Measurements from ENCODE around the gene RNF123.
"Not testable (repeated sequence)": the region's sequence is repeated elsewhere in the genome, so short reads cannot be mapped to it uniquely, and the experiment has no call there.

The RNF123 gene

DNA sequence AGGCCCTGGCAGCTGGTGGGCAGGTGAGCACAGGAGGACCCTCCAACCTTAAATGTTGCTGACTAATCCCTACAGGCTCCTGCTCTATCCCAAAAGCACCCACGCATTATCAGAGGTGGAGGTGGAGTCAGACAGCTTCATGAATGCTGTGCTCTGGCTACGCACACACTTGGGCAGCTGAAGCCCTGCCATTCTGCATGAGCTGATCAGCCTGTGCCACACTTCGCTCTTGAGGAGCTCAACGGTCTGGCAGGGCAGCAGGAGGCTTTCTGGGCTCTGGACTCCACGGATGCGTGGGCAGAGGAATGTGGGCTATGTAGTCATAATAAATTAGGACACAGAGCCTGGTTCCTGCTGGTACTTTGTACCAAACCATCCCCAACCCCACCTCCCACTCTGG is 6.2 kb upstream of the RNF123 start:
- no peak for DNase-seq

GRCh38 chr3:49684453-49684852 is 4.9 kb upstream of the RNF123 start:
- DNase-seq: not testable (repeated sequence)

DNA sequence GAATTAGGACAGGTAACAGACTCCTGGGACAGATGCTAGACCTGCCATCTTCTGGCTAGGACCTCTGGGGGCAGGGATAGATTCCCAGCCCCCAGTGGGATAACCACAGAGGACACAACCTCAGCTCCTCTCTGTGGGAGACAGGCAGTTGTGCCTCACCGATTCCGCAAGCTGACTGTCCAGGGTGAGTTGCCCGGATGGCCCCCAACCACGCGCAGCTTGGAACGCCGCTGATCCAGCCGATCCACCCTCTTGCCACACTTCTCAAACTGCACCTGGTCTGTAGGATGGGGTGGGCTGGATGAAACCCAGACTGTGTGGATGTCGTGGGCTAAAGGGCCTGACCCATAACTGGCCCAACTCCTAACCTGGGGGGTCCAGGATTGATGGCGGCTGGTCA is 4.3 kb upstream of the RNF123 start:
- not testable (repeated sequence) for DNase-seq

GRCh38 chr3:49685846-49686245 is 3.5 kb upstream of the RNF123 start:
- DNase-seq: not testable (repeated sequence)

DNA sequence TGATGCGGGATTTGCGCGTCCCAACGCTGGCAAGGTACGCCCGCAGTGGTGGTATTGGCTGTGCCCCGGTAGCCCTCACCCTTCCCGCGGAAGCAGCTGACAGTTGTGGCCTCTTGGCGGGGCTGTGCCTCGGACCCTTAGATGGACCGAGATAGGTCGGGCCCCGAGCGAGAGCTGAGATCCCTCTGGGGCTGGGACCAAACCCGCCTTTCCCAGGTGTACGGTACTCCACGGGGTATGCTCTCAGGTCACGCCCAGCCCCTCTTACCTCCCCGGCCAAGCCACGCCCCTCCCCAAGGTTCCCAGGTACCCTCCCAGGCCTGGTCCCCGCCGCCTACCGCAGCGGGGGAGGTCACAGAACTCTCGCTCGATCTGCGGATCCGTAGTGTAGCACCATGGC is 3.0 kb upstream of the RNF123 start:
- peak; percentile 50 to 61 for DNase-seq

DNA sequence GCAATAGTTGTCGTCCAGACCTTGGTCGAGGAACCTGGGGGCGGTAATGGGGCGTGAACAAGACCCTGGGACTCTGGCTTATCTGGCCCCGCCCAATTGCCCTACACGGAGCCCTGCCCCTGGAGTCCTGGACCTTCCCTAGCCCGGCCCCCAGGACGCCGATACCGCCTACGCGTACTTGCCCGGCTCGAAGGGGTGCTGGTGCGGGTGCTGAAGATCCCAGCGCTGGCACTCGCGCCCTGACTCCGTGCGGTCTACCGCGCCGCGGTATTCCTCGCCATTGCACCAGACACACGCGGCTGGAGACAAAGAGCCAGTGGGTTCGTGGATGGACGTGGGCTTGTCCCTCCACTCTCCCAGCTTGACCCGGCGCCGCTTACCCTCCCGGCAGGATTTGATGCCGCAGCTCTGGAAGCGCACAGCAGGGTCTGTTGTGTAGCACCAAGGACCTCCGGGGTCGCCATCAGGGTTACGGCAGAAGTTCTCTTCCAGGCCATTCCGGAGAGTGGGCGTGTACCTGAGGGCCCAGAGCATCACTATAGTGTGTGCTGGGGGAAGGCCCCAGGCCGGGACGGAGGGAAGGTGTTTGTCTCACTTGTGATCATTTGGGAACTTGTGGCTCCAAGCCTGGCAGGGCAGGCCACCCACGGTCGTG is 2.5 kb upstream of the RNF123 start:
- DNase-seq: peak; percentile 67 to 72

- DNase-seq: not testable (repeated sequence)
Measured at GRCh38 chr3:49687424-49687795, 1.9 kb upstream of the RNF123 start.

GRCh38 chr3:49688338-49689045 is 865 bp upstream of the RNF123 start:
- peak in 1 of 2 experiments; percentile 27 for DNase-seq

DNA sequence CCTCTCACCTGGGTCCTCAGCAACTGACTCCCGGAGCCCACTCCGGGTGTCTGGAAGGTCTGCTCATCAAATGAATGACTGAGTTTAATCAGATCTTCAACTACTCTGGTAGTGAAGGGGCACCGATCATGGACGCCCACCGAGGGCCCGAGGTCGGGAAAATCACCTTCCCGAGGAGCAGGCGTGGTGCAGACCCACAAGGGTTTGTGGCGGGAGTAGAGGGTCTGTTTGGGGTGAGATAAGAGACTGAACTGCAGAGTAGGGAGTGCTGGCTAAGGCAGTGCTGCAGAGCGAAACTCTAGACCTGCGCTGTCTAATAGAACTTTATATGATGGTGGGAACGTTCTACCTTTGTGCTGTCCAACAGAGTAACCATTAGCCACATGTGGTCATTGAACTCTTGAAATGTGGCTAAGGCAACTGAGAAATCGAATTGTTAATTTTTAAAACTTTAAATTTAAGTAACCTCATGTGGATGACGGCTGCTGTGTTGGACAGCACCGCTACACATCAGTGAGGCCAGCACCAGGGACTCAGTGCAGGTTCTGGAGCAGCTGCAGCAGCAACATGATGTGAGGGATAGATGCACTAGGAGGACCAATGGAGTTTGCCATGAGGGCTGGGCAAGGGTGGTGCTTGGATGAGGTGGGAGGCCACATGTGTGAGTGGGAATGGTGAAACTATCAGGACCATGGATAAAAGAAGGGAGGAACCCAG is 709 bp downstream of the RNF123 start:
- DNase-seq: not testable (repeated sequence)

GRCh38 chr3:49690856-49691255 is 1.5 kb downstream of the RNF123 start:
- DNase-seq: not testable (repeated sequence)

DNA sequence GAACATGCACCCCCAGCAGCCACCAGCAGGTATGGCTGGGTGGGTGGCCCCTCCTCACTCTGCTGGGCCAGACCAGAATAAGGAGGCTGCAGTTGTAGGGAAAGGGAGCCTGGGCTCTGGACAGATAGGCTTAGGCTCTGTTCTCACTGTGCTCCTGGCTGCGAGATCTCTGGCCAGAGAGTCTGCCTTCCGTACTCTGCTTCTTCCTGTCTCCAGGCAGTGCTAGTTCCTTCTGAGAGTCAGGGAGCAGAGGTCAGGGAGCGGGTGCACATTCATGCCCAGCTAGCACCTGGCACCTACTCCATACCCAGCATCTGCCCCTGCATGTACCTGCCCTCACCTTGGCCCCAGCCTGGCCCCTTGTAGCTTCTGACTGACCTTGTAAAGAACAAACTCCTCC is 2.1 kb downstream of the RNF123 start:
- DNase-seq: not testable (repeated sequence)

DNA sequence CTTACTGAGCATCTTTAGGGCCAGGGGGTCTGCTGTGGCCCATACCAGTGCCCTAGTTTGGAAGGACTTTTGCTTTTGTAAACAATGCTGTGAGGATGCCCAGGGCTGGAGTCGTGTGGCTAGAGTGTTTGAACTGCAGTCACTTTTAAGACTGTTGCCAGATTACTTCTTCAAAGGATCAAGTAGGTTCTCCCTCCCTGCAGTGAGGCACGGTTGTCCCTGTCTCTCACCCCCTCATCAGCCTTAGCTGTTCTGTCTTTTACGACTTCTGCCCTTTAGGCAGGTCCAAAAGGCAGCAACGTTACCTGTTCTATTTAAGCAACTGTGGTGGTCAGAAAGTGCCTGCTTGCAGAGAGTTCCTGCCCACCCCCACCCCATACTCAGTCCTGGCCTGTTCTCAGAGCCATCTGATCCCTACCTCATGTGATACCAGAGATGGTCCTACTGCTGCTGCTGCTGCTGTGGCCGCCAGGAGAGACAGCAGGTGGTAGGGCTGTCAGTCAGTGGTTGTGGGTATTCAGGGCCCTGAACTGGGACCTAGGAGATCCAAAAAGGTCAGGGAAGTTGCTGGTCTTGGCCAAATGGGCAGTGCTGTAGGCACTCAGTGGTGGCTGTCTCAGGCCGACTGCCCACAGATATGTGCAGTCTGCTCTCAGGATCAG is 5.2 kb downstream of the RNF123 start:
- DNase-seq: not testable (repeated sequence)

GRCh38 chr3:49695350-49696015 is 6.1 kb downstream of the RNF123 start:
- DNase-seq: not testable (repeated sequence)

GRCh38 chr3:49699281-49699979 is 10.1 kb downstream of the RNF123 start:
- DNase-seq: no peak

DNA sequence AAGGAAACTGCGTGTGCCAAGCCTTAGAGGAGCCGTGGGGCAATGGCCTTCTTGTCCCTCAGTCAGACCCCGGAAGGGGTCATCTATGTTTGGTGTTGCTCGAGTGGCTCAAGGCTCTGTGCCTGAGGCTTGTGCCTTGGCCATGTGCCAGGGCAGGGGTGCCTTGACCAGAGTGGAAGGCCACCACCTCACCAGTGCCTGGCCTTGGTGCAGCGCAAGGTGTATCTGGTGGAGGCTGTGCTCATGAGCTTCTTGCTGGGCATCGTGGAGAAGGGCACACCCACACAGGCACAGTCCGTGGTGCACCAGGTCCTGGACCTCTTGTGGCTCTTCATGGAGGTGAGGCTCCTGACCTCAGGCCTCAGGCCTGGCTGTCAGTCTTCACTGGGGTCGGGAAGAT is 10.7 kb downstream of the RNF123 start:
- DNase-seq: no peak

DNA sequence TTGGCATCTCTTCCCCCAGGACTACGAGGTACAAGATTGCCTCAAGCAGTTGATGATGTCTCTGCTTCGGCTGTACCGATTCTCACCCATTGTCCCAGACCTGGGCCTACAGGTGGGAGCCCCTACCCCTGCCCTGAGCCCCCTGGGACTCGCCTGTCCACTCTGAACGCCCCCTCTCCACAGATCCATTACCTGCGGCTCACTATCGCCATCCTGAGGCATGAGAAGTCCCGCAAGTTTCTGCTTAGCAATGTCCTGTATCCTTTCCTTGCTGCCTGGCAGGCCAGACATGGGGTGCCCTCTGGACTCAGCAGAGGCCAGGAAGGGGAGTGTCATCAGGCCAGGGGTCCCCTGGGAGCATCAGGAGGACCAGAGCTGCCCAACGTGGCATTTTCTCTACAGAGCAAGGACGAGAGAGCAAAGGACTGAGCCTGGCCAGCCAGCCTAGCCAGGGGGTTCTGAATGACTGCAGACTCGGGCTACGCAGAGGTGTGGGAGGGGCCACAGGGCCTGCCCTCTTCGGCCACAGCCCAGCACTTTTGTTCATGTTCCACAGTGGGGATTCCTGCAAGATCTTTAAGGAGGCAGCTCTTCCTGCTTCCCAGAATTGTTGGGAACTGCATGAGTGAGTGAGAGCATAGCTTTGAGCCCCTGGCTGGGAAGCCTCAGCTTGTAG is 11.2 kb downstream of the RNF123 start:
- no peak for DNase-seq

DNA sequence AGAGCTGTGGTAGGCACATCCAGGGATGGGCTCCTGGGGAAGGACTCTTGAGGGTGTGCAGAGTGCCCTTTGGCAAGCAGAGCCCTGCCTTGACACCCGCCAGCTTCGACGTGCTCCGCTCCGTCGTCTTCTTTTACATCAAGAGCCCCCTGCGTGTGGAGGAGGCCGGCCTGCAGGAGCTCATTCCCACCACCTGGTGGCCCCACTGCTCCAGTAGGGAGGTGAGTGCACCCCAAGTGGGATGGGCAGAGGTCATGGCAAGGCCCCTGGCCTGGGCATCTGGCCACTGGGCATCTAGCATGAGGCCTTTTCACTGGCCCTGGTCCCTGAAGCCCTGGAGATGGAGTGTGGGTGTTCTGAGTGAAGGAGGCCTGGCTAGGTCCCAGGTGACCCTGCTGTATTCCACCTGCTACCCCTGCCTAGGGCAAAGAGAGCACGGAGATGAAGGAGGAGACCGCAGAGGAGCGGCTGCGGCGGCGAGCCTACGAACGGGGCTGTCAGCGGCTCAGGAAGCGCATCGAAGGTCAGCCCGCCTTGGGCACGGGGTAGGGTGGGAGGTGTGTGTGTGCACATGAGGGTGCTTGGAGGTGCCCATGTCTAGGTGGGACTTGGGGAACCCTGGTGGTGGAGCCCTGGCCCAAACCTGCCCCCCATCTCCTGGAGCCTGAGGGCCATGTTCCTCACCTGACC is 12.2 kb downstream of the RNF123 start:
- DNase-seq: peak in 1 of 2 experiments; percentile 40

GRCh38 chr3:49702672-49703071 is 13.3 kb downstream of the RNF123 start:
- no peak for DNase-seq

- peak; percentile 73 to 80 for DNase-seq
Measured at GRCh38 chr3:49703443-49703927, 14.1 kb downstream of the RNF123 start.

DNA sequence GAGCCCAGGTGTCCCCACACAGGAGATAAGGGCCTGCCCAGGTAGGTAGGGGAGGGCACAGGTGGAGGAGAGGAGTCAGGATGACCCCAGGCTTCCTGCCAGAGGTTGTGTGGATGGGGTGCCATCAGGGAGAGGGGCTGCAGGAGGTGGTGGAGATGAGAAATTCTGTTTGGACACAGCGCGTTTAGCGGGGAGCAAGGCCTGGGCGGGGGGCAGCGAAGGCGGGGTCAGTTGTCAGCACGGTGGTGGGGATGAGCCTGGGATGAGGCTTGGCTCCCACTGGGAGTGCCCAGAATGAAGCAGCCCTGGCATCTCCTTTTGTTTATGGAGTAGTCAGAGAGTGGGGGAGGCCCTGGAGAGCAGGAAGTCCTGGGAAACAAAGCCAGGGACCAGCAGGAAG is 14.6 kb downstream of the RNF123 start:
- DNase-seq: no peak

DNA sequence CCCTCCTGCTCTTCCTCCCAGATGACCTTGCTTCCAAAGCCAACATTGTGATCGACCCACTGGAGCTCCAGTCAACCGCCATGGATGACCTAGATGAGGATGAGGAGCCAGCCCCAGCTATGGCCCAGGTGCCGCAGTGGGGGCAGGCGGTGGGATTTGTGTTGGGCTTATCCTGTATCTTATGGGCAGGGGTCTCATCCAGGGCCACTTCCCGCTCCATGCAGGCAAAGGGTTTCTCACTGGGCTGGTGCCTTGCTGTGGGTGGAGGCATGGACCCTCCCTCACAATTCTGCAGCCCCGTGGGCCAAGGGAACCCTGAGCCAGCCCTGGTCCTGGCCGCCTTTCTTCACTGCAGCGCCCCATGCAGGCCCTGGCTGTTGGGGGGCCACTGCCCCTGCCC is 15.3 kb downstream of the RNF123 start:
- no peak for DNase-seq

Data from activated T-cell treated with anti-CD3 and anti-CD28 coated beads, Interleukin-2, amount 50 U/mL, for 48 hours (primary cell).